Fibroblast of lung (primary cell): ENCODE measurements around the gene CSF3R. TPM values are rescaled to one million over a fixed set of nuclear protein-coding genes. Genes with fewer than 3 reads are reported as not detected.
"Not testable (repeated sequence)": the region's sequence is repeated elsewhere in the genome, so short reads cannot be mapped to it uniquely, and the experiment has no call there.

Source experiments
- DNase-seq, 2 donors: peaks; one replicate each; pipeline versions ENCODE4 v3.0.0 to v3.0.0-alpha.2; 2010; ENCODE audit warnings: low read depth in 2 of 2
- H2AFZ ChIP-seq: 2 replicates; pipeline ENCODE4 v1.5.1; 2012; ENCODE audit warnings: low read length, control low read depth, inconsistent platforms
- H3K27ac ChIP-seq: 2 replicates; pipeline ENCODE4 v1.5.1; 2011; ENCODE audit warnings: low read length, control low read depth; ENCODE audit not compliant: insufficient read depth
- H3K27me3 ChIP-seq: 2 replicates; pipeline ENCODE4 v1.5.1; 2011; ENCODE audit warnings: mild to moderate bottlenecking, low read length; ENCODE audit not compliant: control insufficient read depth, insufficient read depth
- H3K36me3 ChIP-seq: 2 replicates; pipeline ENCODE4 v1.5.1; 2011; ENCODE audit warnings: low read length; ENCODE audit not compliant: control insufficient read depth, insufficient read depth
- H3K4me1 ChIP-seq: 2 replicates; pipeline ENCODE4 v1.5.1; 2011; ENCODE audit warnings: low read length; ENCODE audit not compliant: control insufficient read depth, insufficient read depth; ENCODE audit errors: extremely low read depth
- H3K4me2 ChIP-seq: 2 replicates; pipeline ENCODE4 v1.5.1; 2011; ENCODE audit warnings: low read length, control low read depth; ENCODE audit not compliant: insufficient read depth; ENCODE audit errors: extremely low read depth
- H3K4me3 ChIP-seq, 4 experiments: fragments of 200-600 bp in 1 of 4; sonication (generic) in 1 of 4; replicated peaks in 1 of 4; 2 replicates each; pipeline ENCODE4 v1.5.1; 2011 to 2016; ENCODE audit warnings: low read length in 4 of 4, low read depth in 3 of 4, mild to moderate bottlenecking in 3 of 4, control low read depth in 2 of 4, inconsistent platforms in 1 of 4, mixed read lengths in 1 of 4; ENCODE audit not compliant: insufficient read depth in 1 of 4; ENCODE audit errors: control extremely low read depth in 1 of 4
- H3K79me2 ChIP-seq: 2 replicates; pipeline ENCODE4 v1.5.1; 2012; ENCODE audit warnings: mild to moderate bottlenecking, low read length, inconsistent platforms; ENCODE audit not compliant: control insufficient read depth, insufficient read depth
- H3K9ac ChIP-seq: 2 replicates; pipeline ENCODE4 v1.5.1; 2011; ENCODE audit warnings: mild to moderate bottlenecking, low read length, control low read depth; ENCODE audit not compliant: insufficient read depth
- H3K9me3 ChIP-seq: 2 replicates; pipeline ENCODE4 v1.5.1; 2012; ENCODE audit warnings: low read depth, low read length; ENCODE audit not compliant: control insufficient read depth, insufficient read depth
- H4K20me1 ChIP-seq: 2 replicates; pipeline ENCODE4 v1.5.1; 2011; ENCODE audit warnings: low read length; ENCODE audit not compliant: control insufficient read depth, insufficient read depth; ENCODE audit errors: extremely low read depth
- EZH2 ChIP-seq: IDR thresholded peaks from 2 replicates; pipeline ENCODE4 v1.5.1; 2012; ENCODE audit warnings: low read length, control low read depth, mild to moderate bottlenecking; ENCODE audit errors: missing control alignments
- polyA plus RNA-seq, 2 donors: library from polyadenylated mRNA; depleted of rRNA in 1 of 2; stranded (reverse) in 1 of 2; unstranded in 1 of 2; fragments of >200 nt; gene quantifications; 2 replicates each; pipeline ENCODE4 v1.2.1, GENCODE V29; 2011 to 2012; ENCODE audit warnings: missing spikeins in 1 of 2
- total RNA-seq: library from RNA; depleted of rRNA; stranded (reverse); fragments of >200 nt; gene quantifications from 2 replicates; pipeline ENCODE4 v1.2.1, GENCODE V29; 2014
- TF ChIP-seq, protein P1 (sequence below), 2 donors: IDR thresholded peaks in 1 of 2; conservative IDR thresholded peaks in 1 of 2; 1 replicate in 1 of 2; 2 replicates in 1 of 2; pipeline ENCODE4 v1.5.1; 2011 to 2012; ENCODE audit warnings: low read length in 2 of 2, control low read depth in 1 of 2, inconsistent platforms in 1 of 2, low read depth in 1 of 2, mild to moderate bottlenecking in 1 of 2

The CSF3R gene
- total and polyA plus RNA-seq, 2 donors (not counting 1 experiment from before 2014, with no cell fraction given), result under 0.01 TPM; not detected in 1

DNA sequence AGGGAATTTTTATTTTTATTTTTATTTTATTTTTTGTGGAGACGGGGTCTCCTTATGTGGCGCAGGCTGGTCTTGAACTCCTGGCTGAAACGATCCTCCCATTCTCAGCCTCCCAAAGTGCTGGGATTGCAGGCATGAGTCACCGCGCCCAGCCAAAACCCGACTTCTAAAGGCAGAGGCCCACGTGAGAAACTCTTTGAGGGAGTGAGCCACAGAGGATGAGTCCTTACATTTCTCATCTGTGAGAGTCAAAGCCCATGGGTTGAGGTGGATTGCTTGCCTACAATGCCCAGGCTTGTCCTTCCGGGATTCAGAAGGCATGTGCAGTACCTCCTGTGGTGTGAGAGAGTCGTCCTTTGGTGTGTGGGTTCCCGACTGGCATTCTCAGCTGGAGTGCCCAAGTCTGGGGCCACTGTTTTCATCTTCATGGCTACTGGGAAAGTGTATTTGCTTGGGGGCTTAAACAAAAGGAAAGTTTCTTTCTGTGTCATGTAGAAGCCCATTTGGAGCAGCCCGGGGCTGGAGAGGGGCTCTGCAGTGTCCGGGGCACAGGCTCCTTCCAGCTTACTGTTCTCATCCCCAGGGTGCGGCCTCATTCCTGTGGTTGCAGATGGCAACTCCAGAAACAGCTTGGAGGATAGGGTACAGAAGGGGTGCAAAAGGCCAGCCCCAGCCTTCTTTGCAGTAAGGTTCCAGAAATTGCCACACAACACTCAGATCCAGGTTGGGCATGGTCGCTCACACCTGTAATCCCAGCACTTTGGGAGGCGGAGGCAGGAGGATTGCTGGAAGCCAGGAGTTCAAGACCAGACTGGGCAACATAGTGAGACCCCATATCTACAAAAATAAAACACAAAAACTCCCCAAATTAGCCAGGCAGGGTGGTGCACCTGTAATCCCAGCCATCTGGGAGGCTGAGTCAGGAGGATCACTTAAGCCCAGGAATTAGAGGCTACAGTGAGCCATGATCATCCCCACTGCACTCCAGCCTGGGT is 29.4 kb upstream of the CSF3R start:
- Histone ChIP-seq H2AFZ (no peak overlapping the region), H3K27me3 (no peaks in the 10 kb centered on the region), H3K36me3 (no peaks in the 10 kb centered on the region), H3K9ac (no peak overlapping the region), H3K9me3 (no peaks in the 10 kb centered on the region), H3K79me2 (no peaks in the 10 kb centered on the region), H3K4me1 (no peaks in the 10 kb centered on the region), H4K20me1 (no peaks in the 10 kb centered on the region), H3K4me3 (no peak overlapping the region), H3K27ac (no peak overlapping the region), H3K4me2 (no peak overlapping the region)
- TF ChIP-seq, protein P1, sequence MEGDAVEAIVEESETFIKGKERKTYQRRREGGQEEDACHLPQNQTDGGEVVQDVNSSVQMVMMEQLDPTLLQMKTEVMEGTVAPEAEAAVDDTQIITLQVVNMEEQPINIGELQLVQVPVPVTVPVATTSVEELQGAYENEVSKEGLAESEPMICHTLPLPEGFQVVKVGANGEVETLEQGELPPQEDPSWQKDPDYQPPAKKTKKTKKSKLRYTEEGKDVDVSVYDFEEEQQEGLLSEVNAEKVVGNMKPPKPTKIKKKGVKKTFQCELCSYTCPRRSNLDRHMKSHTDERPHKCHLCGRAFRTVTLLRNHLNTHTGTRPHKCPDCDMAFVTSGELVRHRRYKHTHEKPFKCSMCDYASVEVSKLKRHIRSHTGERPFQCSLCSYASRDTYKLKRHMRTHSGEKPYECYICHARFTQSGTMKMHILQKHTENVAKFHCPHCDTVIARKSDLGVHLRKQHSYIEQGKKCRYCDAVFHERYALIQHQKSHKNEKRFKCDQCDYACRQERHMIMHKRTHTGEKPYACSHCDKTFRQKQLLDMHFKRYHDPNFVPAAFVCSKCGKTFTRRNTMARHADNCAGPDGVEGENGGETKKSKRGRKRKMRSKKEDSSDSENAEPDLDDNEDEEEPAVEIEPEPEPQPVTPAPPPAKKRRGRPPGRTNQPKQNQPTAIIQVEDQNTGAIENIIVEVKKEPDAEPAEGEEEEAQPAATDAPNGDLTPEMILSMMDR (conservative IDR thresholded peaks at IDR 0.05 in 1 of 2, IDR thresholded peaks at IDR 0.05 in 1 of 2; ENCODE audit: low read depth in 1 of 2, low read length in 2 of 2), result no peak
- no peak for TF ChIP-seq EZH2
- no peak for DNase-seq

DNA sequence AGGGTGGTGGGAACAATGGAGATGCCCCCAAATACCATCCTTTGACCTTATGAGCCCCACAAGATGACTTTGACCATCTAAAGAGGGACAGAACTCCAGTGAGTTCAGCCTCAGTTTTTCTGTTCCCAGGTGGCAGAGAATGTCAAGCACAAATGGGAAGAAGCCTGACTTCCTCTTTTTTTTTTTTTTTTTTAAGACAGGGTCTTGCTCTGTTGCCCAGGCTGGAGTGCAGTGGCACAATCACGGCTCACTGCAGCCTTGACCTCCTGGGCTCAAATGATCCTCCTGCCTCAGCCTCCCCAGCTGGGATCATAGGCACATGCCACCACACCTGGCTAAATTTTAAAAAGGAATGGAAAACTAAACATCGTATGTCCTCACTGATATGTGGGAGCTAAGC is 28.5 kb upstream of the CSF3R start:
- H3K4me1 ChIP-seq, H3K9ac ChIP-seq, H3K4me2 ChIP-seq, H3K27ac ChIP-seq, DNase-seq, H3K4me3 ChIP-seq, H2AFZ ChIP-seq, H3K9me3 ChIP-seq, H3K79me2 ChIP-seq, H4K20me1 ChIP-seq, H3K36me3 ChIP-seq, H3K27me3 ChIP-seq: not testable (repeated sequence)

DNA sequence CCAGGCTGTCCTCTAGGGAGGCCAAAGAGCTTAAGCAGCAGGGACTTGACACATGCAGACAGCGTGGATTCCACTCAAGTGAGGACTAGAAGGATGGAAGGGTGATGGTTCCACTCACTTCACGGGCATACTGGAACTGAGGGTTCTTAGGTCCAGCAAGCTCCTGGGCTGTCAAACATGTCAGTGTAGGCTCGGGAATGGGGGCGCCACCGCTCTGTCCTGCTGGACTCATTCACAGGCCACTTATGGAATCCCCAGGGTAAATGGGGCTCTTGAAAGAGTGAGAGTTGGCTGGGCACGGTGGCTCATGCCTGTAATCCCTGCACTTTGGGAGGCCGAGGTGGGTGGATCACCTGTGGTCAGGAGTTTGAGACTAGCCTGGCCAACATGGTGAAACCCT is 27.7 kb upstream of the CSF3R start:
- no peaks in the 10 kb centered on the region for H3K79me2 ChIP-seq
- H3K9ac ChIP-seq, result no peak overlapping the region
- no peaks in the 10 kb centered on the region for H4K20me1 ChIP-seq
- H3K4me2 ChIP-seq, result no peak overlapping the region
- no peak overlapping the region for H3K27ac ChIP-seq
- H3K36me3 ChIP-seq, result no peaks in the 10 kb centered on the region
- no peak for DNase-seq
- no peak overlapping the region for H2AFZ ChIP-seq
- H3K27me3 ChIP-seq, result no peaks in the 10 kb centered on the region
- no peak for TF ChIP-seq EZH2
- TF ChIP-seq, protein P1 (conservative IDR thresholded peaks at IDR 0.05 in 1 of 2, IDR thresholded peaks at IDR 0.05 in 1 of 2; ENCODE audit: low read depth in 1 of 2, low read length in 2 of 2), result no peak
- no peaks in the 10 kb centered on the region for H3K9me3 ChIP-seq
- H3K4me1 ChIP-seq, result no peaks in the 10 kb centered on the region
- no peak overlapping the region for H3K4me3 ChIP-seq
